A549 (cell line): ENCODE results near the gene CDA. TPM values are rescaled to one million over a fixed set of nuclear protein-coding genes. Genes with fewer than 3 reads are reported as not detected.

Experiments
- ATAC-seq, 2 experiments: fragments of 200-7000 bp in 1 of 2; fragments of >200 bp in 1 of 2; cut with Nextera tagmentation in 1 of 2; cut with Tn5 transposase in 1 of 2; 3 replicates each; pipeline versions ENCODE4 v1.8.0 to v1.9.1; 2018 to 2020; ENCODE audit warnings: mild to moderate bottlenecking in 1 of 2, moderate library complexity in 1 of 2
- CTCF ChIA-PET: fragments of 300-600 bp; sonication (Branson Sonifier 250); formaldehyde crosslinking; extraction: SDS; loops from one replicate; lab custom pipeline; 2021; ENCODE audit warnings: antibody characterized with exemption, inconsistent platforms; lab: Yijun Ruan, JAX
- POLR2A ChIA-PET: fragments of 350-600 bp; formaldehyde crosslinking; extraction: SDS; loops from one replicate; lab custom pipeline; 2021; ENCODE audit warnings: antibody characterized with exemption, inconsistent platforms; lab: Yijun Ruan, JAX
- DNase-seq, 2 experiments: peaks; one replicate each; pipeline versions ENCODE4 v3.0.0 to v3.0.0-alpha.2; 2011 to 2016; ENCODE audit warnings: low read depth in 1 of 2, low spot score in 1 of 2
- FAIRE-seq: peaks from 2 replicates; lab custom pipeline; 2011; peaks lifted over from hg19 to GRCh38; lab: Jason Lieb, UNC
- H3K27ac ChIP-seq, 2 experiments: fragments of >200 bp; sonication (Bioruptor Twin); formaldehyde crosslinking; 3 replicates each; pipeline ENCODE4 v1.5.1; 2016 to 2017
- H3K4me1 ChIP-seq: fragments of >200 bp; sonication (Bioruptor Twin); formaldehyde crosslinking; 3 replicates; pipeline ENCODE4 v1.6.1; 2016
- H3K4me2 ChIP-seq: fragments of >200 bp; sonication (Bioruptor Twin); formaldehyde crosslinking; 3 replicates; pipeline ENCODE4 v1.6.1; 2016
- H3K4me3 ChIP-seq: fragments of >200 bp; sonication (Bioruptor Twin); formaldehyde crosslinking; 3 replicates; pipeline ENCODE4 v1.5.1; 2016
- H3K9me3 ChIP-seq: fragments of >200 bp; sonication (Bioruptor Twin); formaldehyde crosslinking; 3 replicates; pipeline ENCODE4 v1.6.1; 2016
- CEBPB ChIP-seq, 2 experiments: fragments of >200 bp in 1 of 2; sonication (Bioruptor Twin) in 1 of 2; formaldehyde crosslinking in 1 of 2; IDR thresholded peaks; 2 replicates each; pipeline ENCODE4 v1.6.1; 2012 to 2016
- CTCF ChIP-seq: fragments of >200 bp; sonication (Bioruptor Twin); formaldehyde crosslinking; IDR thresholded peaks from 3 replicates; pipeline ENCODE4 v1.5.1; 2016
- EHMT2 ChIP-seq: fragments of 200-600 bp; sonication (generic); IDR thresholded peaks from 2 replicates; pipeline ENCODE4 v1.6.1; 2016; ENCODE audit warnings: antibody characterized with exemption, low read depth, mild to moderate bottlenecking, moderate library complexity
- FOSB ChIP-seq: fragments of 250-450 bp; sonication (Bioruptor Pico); IDR thresholded peaks from 2 replicates; pipeline ENCODE4 v1.5.0; 2020; ENCODE audit warnings: mild to moderate bottlenecking, moderate library complexity
- FOXS1 ChIP-seq: fragments of 250-450 bp; sonication (Bioruptor Pico); IDR thresholded peaks from 2 replicates; pipeline ENCODE4 v1.5.0; 2020; ENCODE audit warnings: mild to moderate bottlenecking, moderate library complexity
- HES2 ChIP-seq: fragments of >200 bp; sonication (Bioruptor Twin); formaldehyde crosslinking; IDR thresholded peaks from 2 replicates; pipeline ENCODE4 v1.6.1; 2016
- HOXB5 ChIP-seq: fragments of 250-450 bp; sonication (Bioruptor Pico); IDR thresholded peaks from 2 replicates; pipeline ENCODE4 v1.5.0; 2020; ENCODE audit warnings: mild to moderate bottlenecking, moderate library complexity
- MAZ ChIP-seq: fragments of 150-350 bp; IDR thresholded peaks from 2 replicates; pipeline ENCODE4 v1.6.1; 2014; ENCODE audit warnings: antibody characterized with exemption, low read depth, low read length, borderline replicate concordance
- NFE2L2 ChIP-seq: fragments of 150-350 bp; conservative IDR thresholded peaks from 2 replicates; pipeline ENCODE4 v1.6.1; 2014; ENCODE audit warnings: low read length
- POLR2A ChIP-seq: IDR thresholded peaks from 2 replicates; pipeline ENCODE4 v1.6.1; 2012; ENCODE audit warnings: mild to moderate bottlenecking, low read length
- POLR2AphosphoS2 ChIP-seq: conservative IDR thresholded peaks from 2 replicates; pipeline ENCODE4 v1.6.1; 2012; ENCODE audit warnings: low read length, improper control_type of control experiment, inconsistent platforms
- RCOR1 ChIP-seq: fragments of 150-350 bp; IDR thresholded peaks from 2 replicates; pipeline ENCODE4 v1.6.1; 2014; ENCODE audit warnings: antibody characterized with exemption, low read length, low read depth
- RFX5 ChIP-seq: fragments of 450-650 bp; IDR thresholded peaks from 2 replicates; pipeline ENCODE4 v1.7.1; 2014; ENCODE audit warnings: antibody characterized with exemption, mild to moderate bottlenecking, moderate library complexity
- SREBF2 ChIP-seq: fragments of 450-650 bp; IDR thresholded peaks from 2 replicates; pipeline ENCODE4 v1.6.1; 2014; ENCODE audit warnings: mild to moderate bottlenecking, moderate library complexity
- TFCP2L1 ChIP-seq: fragments of 250-450 bp; sonication (Bioruptor Pico); IDR thresholded peaks from 2 replicates; pipeline ENCODE4 v1.5.0; 2021; ENCODE audit warnings: mild to moderate bottlenecking
- ZC3H11A ChIP-seq: fragments of 450-650 bp; IDR thresholded peaks from 2 replicates; pipeline ENCODE4 v1.6.1; 2014; ENCODE audit warnings: antibody characterized with exemption, mild to moderate bottlenecking
- WGBS: methylation state at CpG from one replicate; pipeline ENCODE4 v1.1.6; 2017; ENCODE audit errors: missing lambda C conversion rate; 5-methylcytosine and 5-hydroxymethylcytosine counted together
- polyA plus RNA-seq, 4 experiments: library from polyadenylated mRNA; depleted of rRNA in 3 of 4; stranded (reverse); fragments of >200 nt; fragmentation: RNase III in 1 of 4; extraction: RNeasy Plus Mini Kit Qiagen cat#74134 plus additional on column Dnase treatment in 1 of 4; gene quantifications; 2 replicates in 3 of 4; 3 replicates in 1 of 4; pipeline ENCODE4 v1.2.3, GENCODE V29; 2011 to 2017
- TF ChIP-seq, protein P1 (sequence below): fragments of 450-650 bp; IDR thresholded peaks from 2 replicates; pipeline ENCODE4 v1.6.1; 2014; ENCODE audit warnings: antibody characterized with exemption
- TF ChIP-seq, protein P2 (sequence below): fragments of 200-600 bp; sonication (generic); IDR thresholded peaks from 2 replicates; pipeline ENCODE4 v1.6.1; 2016; ENCODE audit warnings: antibody characterized with exemption, mild to moderate bottlenecking, moderate library complexity
- TF ChIP-seq, protein P3 (sequence below): fragments of 250-450 bp; sonication (Bioruptor Pico); IDR thresholded peaks from 2 replicates; pipeline ENCODE4 v1.5.0; 2021; ENCODE audit warnings: mild to moderate bottlenecking, moderate library complexity, borderline replicate concordance
- TF ChIP-seq, protein P4 (sequence below): IDR thresholded peaks from 2 replicates; pipeline ENCODE4 v1.6.1; 2012; ENCODE audit warnings: low read depth, borderline replicate concordance

The CDA gene
- polyA plus RNA-seq, 2 of the 4 experiments (the other 2 are of a cell fraction): 11.2 to 44.6 TPM

- TF ChIP-seq FOSB (CRISPR knock-in tag) (no peak), SREBF2 (no peak), HES2 (no peak), RCOR1 (no peak), ZC3H11A (no peak), RFX5 (no peak), TFCP2L1 (CRISPR knock-in tag) (no peak), MAZ (no peak), CTCF (no peak), NFE2L2 (no peak), FOXS1 (CRISPR knock-in tag) (no peak), HOXB5 (CRISPR knock-in tag) (no peak), EHMT2 (no peak), CEBPB (IDR thresholded peaks at IDR 0.05) (no peak), POLR2AphosphoS2 (no peak), POLR2A (no peak)
- TF ChIP-seq, protein P1, sequence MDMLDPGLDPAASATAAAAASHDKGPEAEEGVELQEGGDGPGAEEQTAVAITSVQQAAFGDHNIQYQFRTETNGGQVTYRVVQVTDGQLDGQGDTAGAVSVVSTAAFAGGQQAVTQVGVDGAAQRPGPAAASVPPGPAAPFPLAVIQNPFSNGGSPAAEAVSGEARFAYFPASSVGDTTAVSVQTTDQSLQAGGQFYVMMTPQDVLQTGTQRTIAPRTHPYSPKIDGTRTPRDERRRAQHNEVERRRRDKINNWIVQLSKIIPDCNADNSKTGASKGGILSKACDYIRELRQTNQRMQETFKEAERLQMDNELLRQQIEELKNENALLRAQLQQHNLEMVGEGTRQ: no peak
- TF ChIP-seq, protein P2, sequence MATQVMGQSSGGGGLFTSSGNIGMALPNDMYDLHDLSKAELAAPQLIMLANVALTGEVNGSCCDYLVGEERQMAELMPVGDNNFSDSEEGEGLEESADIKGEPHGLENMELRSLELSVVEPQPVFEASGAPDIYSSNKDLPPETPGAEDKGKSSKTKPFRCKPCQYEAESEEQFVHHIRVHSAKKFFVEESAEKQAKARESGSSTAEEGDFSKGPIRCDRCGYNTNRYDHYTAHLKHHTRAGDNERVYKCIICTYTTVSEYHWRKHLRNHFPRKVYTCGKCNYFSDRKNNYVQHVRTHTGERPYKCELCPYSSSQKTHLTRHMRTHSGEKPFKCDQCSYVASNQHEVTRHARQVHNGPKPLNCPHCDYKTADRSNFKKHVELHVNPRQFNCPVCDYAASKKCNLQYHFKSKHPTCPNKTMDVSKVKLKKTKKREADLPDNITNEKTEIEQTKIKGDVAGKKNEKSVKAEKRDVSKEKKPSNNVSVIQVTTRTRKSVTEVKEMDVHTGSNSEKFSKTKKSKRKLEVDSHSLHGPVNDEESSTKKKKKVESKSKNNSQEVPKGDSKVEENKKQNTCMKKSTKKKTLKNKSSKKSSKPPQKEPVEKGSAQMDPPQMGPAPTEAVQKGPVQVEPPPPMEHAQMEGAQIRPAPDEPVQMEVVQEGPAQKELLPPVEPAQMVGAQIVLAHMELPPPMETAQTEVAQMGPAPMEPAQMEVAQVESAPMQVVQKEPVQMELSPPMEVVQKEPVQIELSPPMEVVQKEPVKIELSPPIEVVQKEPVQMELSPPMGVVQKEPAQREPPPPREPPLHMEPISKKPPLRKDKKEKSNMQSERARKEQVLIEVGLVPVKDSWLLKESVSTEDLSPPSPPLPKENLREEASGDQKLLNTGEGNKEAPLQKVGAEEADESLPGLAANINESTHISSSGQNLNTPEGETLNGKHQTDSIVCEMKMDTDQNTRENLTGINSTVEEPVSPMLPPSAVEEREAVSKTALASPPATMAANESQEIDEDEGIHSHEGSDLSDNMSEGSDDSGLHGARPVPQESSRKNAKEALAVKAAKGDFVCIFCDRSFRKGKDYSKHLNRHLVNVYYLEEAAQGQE: no peak
- TF ChIP-seq, protein P3, sequence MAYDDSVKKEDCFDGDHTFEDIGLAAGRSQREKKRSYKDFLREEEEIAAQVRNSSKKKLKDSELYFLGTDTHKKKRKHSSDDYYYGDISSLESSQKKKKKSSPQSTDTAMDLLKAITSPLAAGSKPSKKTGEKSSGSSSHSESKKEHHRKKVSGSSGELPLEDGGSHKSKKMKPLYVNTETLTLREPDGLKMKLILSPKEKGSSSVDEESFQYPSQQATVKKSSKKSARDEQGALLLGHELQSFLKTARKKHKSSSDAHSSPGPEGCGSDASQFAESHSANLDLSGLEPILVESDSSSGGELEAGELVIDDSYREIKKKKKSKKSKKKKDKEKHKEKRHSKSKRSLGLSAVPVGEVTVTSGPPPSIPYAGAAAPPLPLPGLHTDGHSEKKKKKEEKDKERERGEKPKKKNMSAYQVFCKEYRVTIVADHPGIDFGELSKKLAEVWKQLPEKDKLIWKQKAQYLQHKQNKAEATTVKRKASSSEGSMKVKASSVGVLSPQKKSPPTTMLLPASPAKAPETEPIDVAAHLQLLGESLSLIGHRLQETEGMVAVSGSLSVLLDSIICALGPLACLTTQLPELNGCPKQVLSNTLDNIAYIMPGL (CRISPR knock-in tag): no peak
- TF ChIP-seq, protein P4, sequence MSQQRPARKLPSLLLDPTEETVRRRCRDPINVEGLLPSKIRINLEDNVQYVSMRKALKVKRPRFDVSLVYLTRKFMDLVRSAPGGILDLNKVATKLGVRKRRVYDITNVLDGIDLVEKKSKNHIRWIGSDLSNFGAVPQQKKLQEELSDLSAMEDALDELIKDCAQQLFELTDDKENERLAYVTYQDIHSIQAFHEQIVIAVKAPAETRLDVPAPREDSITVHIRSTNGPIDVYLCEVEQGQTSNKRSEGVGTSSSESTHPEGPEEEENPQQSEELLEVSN: no peak
- TF ChIP-seq, all 56 proteins: peak for 0
- POLR2A ChIA-PET: no interaction called here
- CTCF ChIA-PET: interaction anchor here (1.3 to 1.4 kb wide), 2 partner anchors 9 to 13 kb away, joined by 3 to 4 read pairs; partner anchors contain the start of gene DDOST
- no peak for ATAC-seq
- no peak overlapping the region for H3K27ac ChIP-seq
- WGBS: 97% methylated on average over 15 of the region's 15 CpGs
- DNase-seq: no peak
- H3K4me2 ChIP-seq: no peak overlapping the region
- no peak for FAIRE-seq
- no peak overlapping the region for H3K4me3 ChIP-seq
- H3K4me1 ChIP-seq: no peaks in the 10 kb centered on the region
- no peaks in the 10 kb centered on the region for H3K9me3 ChIP-seq
These were observed 63.4 kb downstream of the CDA start for GRCh38 chr1:20652300-20652699.
